Raji (cell line): Measurements from ENCODE around the gene LAMA5.

Experiments
- POLR2A ChIP-seq: IDR thresholded peaks from 2 replicates; pipeline ENCODE4 v1.6.1; 2011; ENCODE audit warnings: low read depth, low read length, control low read depth; ENCODE audit not compliant: insufficient read depth

Gene LAMA5

DNA sequence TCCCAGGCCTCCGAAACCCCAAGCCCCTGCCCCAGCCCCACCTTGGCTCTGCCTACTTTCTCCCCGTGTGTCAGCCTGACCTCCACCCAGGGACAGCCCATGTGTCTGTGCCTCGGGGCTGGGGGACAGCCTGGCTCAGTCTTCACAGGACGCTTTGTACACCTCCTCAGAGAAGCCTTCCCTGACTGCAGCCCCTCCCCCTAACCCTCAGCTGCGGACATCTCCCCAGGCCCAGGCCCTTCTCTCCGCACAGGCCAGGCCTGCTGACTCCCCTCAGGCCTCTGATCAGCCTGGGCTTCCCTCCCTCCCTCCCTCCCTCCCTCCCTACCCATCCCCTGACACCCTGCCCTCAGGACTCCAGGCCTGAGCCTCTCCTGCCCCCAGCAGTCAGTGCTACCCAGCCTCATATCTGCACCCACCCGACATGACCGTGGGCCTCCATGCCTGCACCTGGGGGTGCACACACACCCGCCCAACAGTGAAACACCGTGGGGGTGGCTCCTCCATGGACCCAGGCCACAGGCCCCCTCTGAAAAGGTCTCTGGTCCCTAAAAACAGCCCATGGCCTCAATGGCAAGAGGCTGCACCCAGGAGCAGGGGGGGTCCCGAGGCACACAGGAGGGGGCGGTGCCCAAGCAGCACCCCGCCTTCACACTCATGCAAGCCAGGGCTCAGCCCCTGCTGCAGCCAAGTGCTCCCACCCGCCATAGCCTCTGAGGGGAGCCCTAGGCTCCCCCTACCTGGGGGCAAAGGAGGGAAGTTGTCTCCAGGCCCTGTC, 12.9 kb downstream of the LAMA5 start:
- no peak for TF ChIP-seq POLR2A

DNA sequence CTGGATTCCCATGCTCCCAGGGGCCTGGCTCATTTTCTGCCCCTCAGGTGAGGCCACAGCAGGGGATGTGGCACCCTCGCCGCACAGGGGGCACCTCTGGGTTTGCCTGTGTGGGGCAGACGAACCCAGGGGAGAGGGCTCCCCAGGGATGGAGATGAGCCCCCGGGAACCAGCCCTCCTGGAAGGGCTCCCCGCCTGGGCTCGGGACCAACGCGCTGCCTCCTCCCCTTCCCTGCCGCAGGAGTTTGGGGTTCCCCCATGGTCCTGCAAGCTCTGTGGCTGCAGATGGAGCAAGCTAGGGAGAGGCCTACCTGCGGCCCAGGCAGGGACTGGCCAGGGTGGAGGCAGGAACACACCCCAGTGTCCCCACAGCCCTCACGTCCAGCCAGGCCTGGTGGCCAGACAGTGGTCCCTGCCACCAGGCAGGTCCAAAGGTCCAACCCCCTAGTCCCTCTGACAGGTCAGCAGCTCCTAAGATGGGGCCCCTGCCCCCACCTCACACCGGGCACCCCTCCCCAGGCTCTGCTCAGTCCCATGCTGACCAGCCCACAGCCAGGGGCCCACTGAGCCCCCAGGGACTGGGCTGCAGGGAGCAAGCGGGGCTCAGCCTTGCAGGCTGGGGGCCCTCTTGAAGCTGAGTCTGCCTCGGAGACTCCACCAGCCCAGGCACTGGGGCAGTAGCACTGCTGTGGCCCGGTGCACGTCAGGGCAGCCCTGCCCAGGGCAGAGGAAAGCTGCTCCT, 13.7 kb downstream of the LAMA5 start:
- no peak for TF ChIP-seq POLR2A

- TF ChIP-seq POLR2A = no peak
These were observed 14.5 kb downstream of the LAMA5 start for GRCh38 chr20:62352402-62353288.

- TF ChIP-seq POLR2A = no peak
These were observed 15.4 kb downstream of the LAMA5 start for GRCh38 chr20:62351469-62352401.

DNA sequence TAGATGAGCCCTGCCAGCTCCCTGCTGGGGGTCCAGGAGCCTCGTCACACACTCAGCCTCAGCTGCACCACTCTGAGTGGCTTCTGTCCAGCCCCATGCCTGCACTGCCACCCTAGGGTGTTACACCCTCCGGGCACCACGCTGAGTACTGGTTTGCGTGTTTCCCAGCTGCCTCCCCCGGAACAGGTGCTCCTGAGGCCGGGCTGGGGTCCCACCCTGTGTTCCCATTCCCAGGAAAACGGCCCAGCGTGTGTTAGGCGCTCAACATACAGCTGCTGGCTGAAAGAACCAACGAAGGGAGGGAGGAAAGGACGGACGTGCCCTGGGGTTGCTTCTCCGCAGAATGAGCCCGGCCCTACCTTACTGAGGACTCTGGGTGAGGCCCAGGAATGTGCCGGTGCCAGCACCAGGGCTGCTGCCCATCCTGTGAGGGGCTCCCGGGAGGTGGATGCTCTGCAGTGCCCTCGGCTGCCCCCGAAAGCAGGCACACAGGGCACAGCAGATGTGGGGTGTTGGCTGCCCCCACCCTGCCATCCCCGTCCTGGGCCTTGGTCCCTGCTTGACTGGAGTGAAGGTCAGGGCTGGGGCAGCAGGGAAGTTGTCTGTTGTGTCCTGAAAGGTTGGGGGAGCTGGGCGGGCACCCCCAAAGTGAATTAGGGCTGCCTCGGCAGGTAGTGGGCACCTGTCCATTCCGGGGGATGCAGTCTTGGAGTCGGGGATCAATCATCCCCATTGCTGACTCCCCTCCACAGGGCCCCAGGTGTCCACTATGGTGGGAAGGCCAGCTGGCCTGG, 16.3 kb downstream of the LAMA5 start:
- no peak for TF ChIP-seq POLR2A

GRCh38 chr20:62350098-62350628, 16.9 kb downstream of the LAMA5 start:
- no peak for TF ChIP-seq POLR2A

DNA sequence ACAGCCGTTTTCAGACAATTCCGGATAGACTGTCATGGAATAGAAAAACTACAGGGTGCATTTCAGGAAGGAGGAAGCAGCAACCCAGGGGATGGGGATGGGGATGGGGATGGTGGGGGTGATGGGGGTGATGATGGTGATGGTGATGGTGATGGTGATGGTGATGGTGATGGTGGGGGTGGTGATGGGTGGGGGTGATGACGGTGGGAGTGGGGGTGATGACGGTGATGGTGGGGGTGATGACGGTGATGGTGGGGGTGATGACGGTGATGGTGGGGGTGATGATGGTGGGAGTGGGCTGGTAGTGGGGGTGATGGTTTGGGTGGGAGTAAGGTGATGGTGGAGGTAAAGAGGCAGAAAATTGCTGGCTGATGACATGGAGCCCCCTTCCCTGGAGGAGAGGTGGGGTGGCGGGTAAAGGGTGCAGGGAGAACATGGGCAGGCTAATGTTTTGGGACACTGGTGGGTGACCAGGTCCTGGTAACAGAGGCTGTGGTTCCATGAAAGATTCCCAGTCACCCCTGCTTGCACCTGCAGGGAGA, 17.5 kb downstream of the LAMA5 start:
- no peak for TF ChIP-seq POLR2A

DNA sequence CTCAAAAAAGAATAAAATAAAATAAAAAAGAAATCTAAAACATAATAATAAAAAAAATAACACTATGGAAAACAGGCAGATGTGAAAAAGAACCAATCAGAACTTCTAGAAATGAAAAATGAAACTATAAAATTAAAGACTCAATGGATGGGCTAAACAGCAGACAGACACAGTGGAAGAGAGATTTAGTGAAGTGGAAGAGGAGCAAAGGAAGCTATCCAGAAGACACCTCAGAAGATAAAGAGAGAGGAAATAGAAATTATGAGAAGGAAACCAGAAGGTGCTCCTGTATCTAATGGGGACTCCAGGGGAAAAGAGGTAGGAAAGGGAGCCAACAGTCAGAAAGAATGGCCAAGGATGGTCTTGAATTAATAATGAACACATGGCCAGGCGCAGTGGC, 18.5 kb downstream of the LAMA5 start:
- TF ChIP-seq POLR2A = no peak

DNA sequence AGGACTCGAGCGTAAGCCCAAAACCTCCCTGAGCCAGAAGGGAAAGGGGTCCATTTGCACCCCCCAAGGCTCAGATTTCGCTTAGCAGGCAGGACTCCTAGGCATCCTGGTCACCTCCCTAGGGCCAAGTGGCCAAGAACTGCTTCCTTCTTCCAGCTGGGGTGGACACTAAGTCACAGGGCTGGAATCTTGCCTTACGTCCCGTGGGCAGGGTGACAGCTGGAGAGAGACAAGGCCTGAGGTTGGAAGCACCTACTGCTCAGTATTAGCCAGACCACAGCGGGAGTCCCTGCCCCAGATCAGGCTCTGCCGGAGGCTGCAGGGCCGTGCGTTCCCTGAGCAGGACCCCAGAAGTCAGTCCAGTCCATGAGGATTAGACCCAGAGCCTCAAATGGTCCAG, 19.7 kb downstream of the LAMA5 start:
- no peak for TF ChIP-seq POLR2A

DNA sequence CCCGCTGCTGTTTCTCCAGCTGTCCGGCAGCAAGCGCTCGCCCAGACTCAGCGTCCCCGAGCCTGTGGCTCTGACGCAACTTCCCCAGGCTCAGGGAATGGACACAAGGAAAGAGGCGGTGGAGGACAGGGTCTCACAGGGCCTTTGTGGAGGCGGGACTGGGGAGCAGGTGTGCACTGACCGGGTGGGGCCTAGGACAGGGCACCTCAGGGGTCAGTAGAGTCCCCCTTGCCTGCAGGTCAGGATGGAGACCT, 20.0 kb downstream of the LAMA5 start:
- TF ChIP-seq POLR2A = no peak

GRCh38 chr20:62346398-62347150, 20.5 kb downstream of the LAMA5 start:
- no peak for TF ChIP-seq POLR2A

DNA sequence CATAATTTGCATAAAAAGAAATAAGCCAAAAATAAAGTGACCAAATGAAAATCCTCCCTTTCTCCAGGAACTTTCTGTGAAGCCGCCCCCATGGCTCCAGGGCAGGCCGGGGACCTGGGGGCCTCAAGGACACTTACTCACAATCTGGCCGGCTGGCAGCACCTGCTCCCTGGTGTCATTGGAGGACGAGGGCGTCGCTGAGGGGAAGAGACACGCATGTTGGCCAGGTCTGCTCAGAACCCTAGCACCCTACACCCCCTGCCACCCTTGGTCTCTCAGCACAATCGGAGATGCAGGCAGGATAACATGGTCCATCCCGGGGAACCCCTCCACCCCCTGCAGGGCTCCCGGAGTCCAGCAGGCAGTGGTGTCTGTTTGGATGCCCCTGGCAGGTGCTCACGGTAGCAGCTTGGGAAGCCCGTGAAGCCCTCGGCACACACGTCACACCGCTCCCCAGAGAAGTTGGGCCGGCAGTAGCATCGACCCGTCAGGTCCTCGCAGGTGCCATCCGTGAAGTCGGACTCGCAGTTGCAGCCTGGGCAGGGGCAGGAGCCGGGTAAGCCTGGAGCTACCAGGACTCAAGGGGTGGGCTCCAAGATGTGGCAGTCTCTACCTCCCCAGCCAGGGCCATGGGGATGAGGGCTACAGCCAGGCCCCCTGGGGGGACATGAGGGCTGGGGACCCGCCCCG, 21.3 kb downstream of the LAMA5 start:
- TF ChIP-seq POLR2A = no peak
